ENCODE measurements around the gene GRIK1. TPM values are rescaled to one million over a fixed set of nuclear protein-coding genes. Genes with fewer than 3 reads are reported as not detected.

GRIK1 gene
- total and polyA plus RNA-seq, 4 donors: not detected

DNA sequence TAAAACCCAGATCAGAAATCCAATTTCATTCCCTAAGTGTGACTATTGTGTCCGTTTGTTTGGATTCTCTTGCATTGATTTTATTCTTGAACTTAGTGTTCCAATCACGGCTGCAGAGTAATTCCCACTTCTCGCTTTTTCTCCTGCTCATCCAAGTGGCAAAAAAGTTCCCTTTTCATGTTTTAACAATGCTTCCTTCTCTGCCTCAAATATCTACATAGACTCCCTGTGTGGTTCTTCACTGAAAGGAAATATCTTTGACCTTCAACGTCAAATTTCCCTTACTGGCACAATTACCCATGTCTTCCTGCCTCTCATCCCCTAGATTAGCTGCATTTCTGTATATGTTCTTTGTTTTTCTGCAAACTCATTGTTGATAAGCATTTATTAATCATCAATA, 335.7 kb downstream of the GRIK1 start:
- intact Hi-C loops (cut with DNase I): no loop called here
- Histone ChIP-seq H3K9me3 (ENCODE audit: control insufficient read depth, low read length) (no peaks in the 10 kb centered on the region), H3K4me1 (ENCODE audit: control insufficient read depth in 1 of 2, insufficient read depth in 2 of 2, low read length in 2 of 2) (no peaks in the 10 kb centered on the region), H3K4me3 (ENCODE audit: low read length in 2 of 2) (no peak overlapping the region), H3K27me3 (ENCODE audit: control insufficient read depth in 1 of 2, insufficient read depth in 2 of 2, low read length in 1 of 2) (no peaks in the 10 kb centered on the region), H3K36me3 (ENCODE audit: control insufficient read depth in 1 of 2, insufficient read depth in 2 of 2, low read length in 1 of 2) (no peaks in the 10 kb centered on the region), H3K27ac (ENCODE audit: low read depth in 1 of 2, low read length in 2 of 2) (no peak overlapping the region)
- ATAC-seq (ENCODE audit: low FRiP score) (no peak), DNase-seq (no peak)
- WGBS, 2 donors: 86 to 90% methylated on average over 4 of the region's 4 CpGs

DNA sequence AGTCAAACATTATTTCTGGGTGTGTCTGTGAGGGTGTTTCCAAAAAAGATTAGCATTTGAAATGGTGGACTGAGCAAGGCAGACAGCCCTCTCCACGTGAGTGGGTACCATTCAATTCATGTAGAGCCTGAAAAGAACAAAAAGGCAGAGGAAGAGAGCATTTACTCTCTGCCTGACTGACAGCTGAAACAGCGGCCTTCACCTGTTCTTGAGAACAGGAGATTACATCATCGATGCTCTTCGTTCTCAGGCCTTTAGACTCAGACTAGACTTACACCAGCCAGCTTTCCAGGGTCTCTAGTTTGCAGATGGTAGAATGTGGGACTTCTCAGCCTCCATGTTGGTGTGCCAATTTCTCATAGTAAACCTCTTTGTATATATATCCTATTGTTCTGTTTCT, 338.7 kb downstream of the GRIK1 start:
- Histone ChIP-seq H3K36me3 (ENCODE audit: control insufficient read depth in 1 of 2, insufficient read depth in 2 of 2, low read length in 1 of 2) (no peaks in the 10 kb centered on the region), H3K4me3 (ENCODE audit: low read length in 2 of 2) (no peak overlapping the region), H3K4me1 (ENCODE audit: control insufficient read depth in 1 of 2, insufficient read depth in 2 of 2, low read length in 2 of 2) (no peaks in the 10 kb centered on the region), H3K27me3 (ENCODE audit: control insufficient read depth in 1 of 2, insufficient read depth in 2 of 2, low read length in 1 of 2) (no peaks in the 10 kb centered on the region), H3K27ac (ENCODE audit: low read depth in 1 of 2, low read length in 2 of 2) (no peak overlapping the region), H3K9me3 (ENCODE audit: control insufficient read depth, low read length) (no peaks in the 10 kb centered on the region)
- DNase-seq (no peak), ATAC-seq (ENCODE audit: low FRiP score) (no peak)
- intact Hi-C loops (cut with DNase I): no loop called here
- 94 to 95% methylated on average over 4 of the region's 4 CpGs for WGBS, 2 donors

GRCh38 chr21:29586696-29587095, 353.1 kb downstream of the GRIK1 start:
- intact Hi-C loops (cut with DNase I): no loop called here
- H3K4me1 ChIP-seq (ENCODE audit: control insufficient read depth in 1 of 2, insufficient read depth in 2 of 2, low read length in 2 of 2): no peaks in the 10 kb centered on the region
- H3K4me3 ChIP-seq (ENCODE audit: low read length in 2 of 2): no peak overlapping the region
- no peak overlapping the region for H3K27ac ChIP-seq (ENCODE audit: low read depth in 1 of 2, low read length in 2 of 2)
- ATAC-seq (ENCODE audit: low FRiP score) (no peak), DNase-seq (no peak)
- peaks cover 1% of the 10 kb centered on the region for H3K9me3 ChIP-seq (ENCODE audit: control insufficient read depth, low read length)
- no peaks in the 10 kb centered on the region for H3K36me3 ChIP-seq (ENCODE audit: control insufficient read depth in 1 of 2, insufficient read depth in 2 of 2, low read length in 1 of 2)
- H3K27me3 ChIP-seq (ENCODE audit: control insufficient read depth in 1 of 2, insufficient read depth in 2 of 2, low read length in 1 of 2): no peaks in the 10 kb centered on the region
- 67 to 68% methylated on average over 1 of the region's 1 CpG for WGBS, 2 donors

- DNase-seq: no peak
- intact Hi-C loops (cut with DNase I): no loop called here
- ATAC-seq (ENCODE audit: low FRiP score): no peak
- H3K27ac ChIP-seq (ENCODE audit: low read depth in 1 of 2, low read length in 2 of 2): no peak overlapping the region
- peaks cover 1% of the 10 kb centered on the region for H3K9me3 ChIP-seq (ENCODE audit: control insufficient read depth, low read length)
- H3K4me3 ChIP-seq (ENCODE audit: low read length in 2 of 2): no peak overlapping the region
- H3K4me1 ChIP-seq (ENCODE audit: control insufficient read depth in 1 of 2, insufficient read depth in 2 of 2, low read length in 2 of 2): no peaks in the 10 kb centered on the region
- no peaks in the 10 kb centered on the region for H3K36me3 ChIP-seq (ENCODE audit: control insufficient read depth in 1 of 2, insufficient read depth in 2 of 2, low read length in 1 of 2)
- no peaks in the 10 kb centered on the region for H3K27me3 ChIP-seq (ENCODE audit: control insufficient read depth in 1 of 2, insufficient read depth in 2 of 2, low read length in 1 of 2)
- 95 to 97% methylated on average over 3 of the region's 3 CpGs for WGBS, 2 donors
These were observed 354.3 kb downstream of the GRIK1 start for GRCh38 chr21:29585462-29585861.

DNA sequence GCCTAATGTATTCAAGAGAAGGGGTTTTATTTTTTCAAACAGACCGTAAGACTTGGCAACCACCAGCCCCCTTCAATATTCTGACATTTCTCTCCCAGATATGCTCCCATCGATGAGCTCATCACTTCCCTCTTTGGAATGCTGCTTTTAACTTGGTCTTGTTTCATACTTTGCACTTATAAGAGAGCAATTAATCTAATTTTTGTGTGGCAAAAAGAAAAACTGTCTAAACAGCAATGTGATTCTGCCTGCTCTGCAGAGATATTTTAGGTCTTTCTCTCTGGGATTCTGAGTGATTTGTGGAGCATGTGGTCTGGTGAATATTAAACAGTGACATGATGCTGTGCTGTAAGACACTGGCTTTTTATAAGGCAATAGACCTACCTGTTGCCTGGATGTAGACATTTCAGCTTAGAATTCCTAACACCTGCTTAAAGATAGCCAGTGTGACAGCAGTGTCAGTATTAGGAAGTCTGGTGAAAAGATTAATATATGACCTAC, 356.3 kb downstream of the GRIK1 start:
- Histone ChIP-seq H3K27me3 (ENCODE audit: control insufficient read depth in 1 of 2, insufficient read depth in 2 of 2, low read length in 1 of 2) (no peaks in the 10 kb centered on the region), H3K4me1 (ENCODE audit: control insufficient read depth in 1 of 2, insufficient read depth in 2 of 2, low read length in 2 of 2) (no peaks in the 10 kb centered on the region), H3K4me3 (ENCODE audit: low read length in 2 of 2) (no peak overlapping the region), H3K9me3 (ENCODE audit: control insufficient read depth, low read length) (peaks cover 1% of the 10 kb centered on the region), H3K27ac (ENCODE audit: low read depth in 1 of 2, low read length in 2 of 2) (no peak overlapping the region), H3K36me3 (ENCODE audit: control insufficient read depth in 1 of 2, insufficient read depth in 2 of 2, low read length in 1 of 2) (no peaks in the 10 kb centered on the region)
- DNase-seq: no peak
- WGBS, 2 donors: 89 to 94% methylated on average over 2 of the region's 2 CpGs
- intact Hi-C loops (cut with DNase I): no loop called here
- no peak for ATAC-seq (ENCODE audit: low FRiP score)

GRCh38 chr21:29582855-29583254, 356.9 kb downstream of the GRIK1 start:
- H3K27ac ChIP-seq (ENCODE audit: low read depth in 1 of 2, low read length in 2 of 2): no peak overlapping the region
- ATAC-seq (ENCODE audit: low FRiP score): no peak
- peaks cover 1% of the 10 kb centered on the region for H3K9me3 ChIP-seq (ENCODE audit: control insufficient read depth, low read length)
- no peaks in the 10 kb centered on the region for H3K27me3 ChIP-seq (ENCODE audit: control insufficient read depth in 1 of 2, insufficient read depth in 2 of 2, low read length in 1 of 2)
- WGBS, 2 donors: 93 to 96% methylated on average over 5 of the region's 5 CpGs
- intact Hi-C loops (cut with DNase I): no loop called here
- H3K4me3 ChIP-seq (ENCODE audit: low read length in 2 of 2): no peak overlapping the region
- H3K36me3 ChIP-seq (ENCODE audit: control insufficient read depth in 1 of 2, insufficient read depth in 2 of 2, low read length in 1 of 2): no peaks in the 10 kb centered on the region
- no peak for DNase-seq
- no peaks in the 10 kb centered on the region for H3K4me1 ChIP-seq (ENCODE audit: control insufficient read depth in 1 of 2, insufficient read depth in 2 of 2, low read length in 2 of 2)

GRCh38 chr21:29581393-29581792, 358.4 kb downstream of the GRIK1 start:
- no peak overlapping the region for H3K27ac ChIP-seq (ENCODE audit: low read depth in 1 of 2, low read length in 2 of 2)
- peaks cover 1% of the 10 kb centered on the region for H3K9me3 ChIP-seq (ENCODE audit: control insufficient read depth, low read length)
- no peaks in the 10 kb centered on the region for H3K4me1 ChIP-seq (ENCODE audit: control insufficient read depth in 1 of 2, insufficient read depth in 2 of 2, low read length in 2 of 2)
- intact Hi-C loops (cut with DNase I): no loop called here
- H3K4me3 ChIP-seq (ENCODE audit: low read length in 2 of 2): no peak overlapping the region
- no peaks in the 10 kb centered on the region for H3K36me3 ChIP-seq (ENCODE audit: control insufficient read depth in 1 of 2, insufficient read depth in 2 of 2, low read length in 1 of 2)
- DNase-seq: no peak
- ATAC-seq (ENCODE audit: low FRiP score): no peak
- 83 to 88% methylated on average over 5 of the region's 5 CpGs for WGBS, 2 donors
- no peaks in the 10 kb centered on the region for H3K27me3 ChIP-seq (ENCODE audit: control insufficient read depth in 1 of 2, insufficient read depth in 2 of 2, low read length in 1 of 2)

DNA sequence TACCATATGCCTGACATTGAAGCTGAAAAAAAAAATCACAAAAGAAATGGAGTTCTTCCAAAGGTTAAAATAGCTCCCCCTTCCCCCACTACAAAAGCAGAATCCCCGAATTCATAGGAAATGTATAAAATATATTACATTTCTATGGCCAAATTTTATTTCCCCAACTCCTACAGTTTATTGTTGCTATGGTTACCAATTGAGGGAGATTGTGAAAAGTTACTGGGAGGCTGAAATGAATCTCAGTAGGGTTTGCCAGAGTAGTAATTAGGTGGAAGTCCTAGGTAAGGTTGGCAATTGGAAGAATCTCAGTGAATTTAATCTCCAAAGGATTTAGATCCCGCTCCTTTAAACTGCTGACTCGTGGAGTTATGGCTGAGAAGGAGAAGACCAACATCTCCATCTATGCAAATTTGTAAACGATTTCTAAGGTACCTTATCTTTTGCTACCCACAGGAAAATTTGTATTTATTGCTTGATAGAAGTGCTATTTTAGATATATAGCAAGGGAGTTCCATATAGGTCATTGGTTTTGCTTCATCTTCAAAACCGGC, 359.0 kb downstream of the GRIK1 start:
- H3K36me3 ChIP-seq (ENCODE audit: control insufficient read depth in 1 of 2, insufficient read depth in 2 of 2, low read length in 1 of 2): no peaks in the 10 kb centered on the region
- DNase-seq (no peak), ATAC-seq (ENCODE audit: low FRiP score) (no peak)
- no peak overlapping the region for H3K4me3 ChIP-seq (ENCODE audit: low read length in 2 of 2)
- WGBS, 2 donors: 88% methylated on average over 5 of the region's 5 CpGs
- intact Hi-C loops (cut with DNase I): no loop called here
- H3K4me1 ChIP-seq (ENCODE audit: control insufficient read depth in 1 of 2, insufficient read depth in 2 of 2, low read length in 2 of 2): no peaks in the 10 kb centered on the region
- peaks cover 1% of the 10 kb centered on the region for H3K9me3 ChIP-seq (ENCODE audit: control insufficient read depth, low read length)
- no peak overlapping the region for H3K27ac ChIP-seq (ENCODE audit: low read depth in 1 of 2, low read length in 2 of 2)
- no peaks in the 10 kb centered on the region for H3K27me3 ChIP-seq (ENCODE audit: control insufficient read depth in 1 of 2, insufficient read depth in 2 of 2, low read length in 1 of 2)

GRCh38 chr21:29578306-29578705, 361.5 kb downstream of the GRIK1 start:
- 91 to 92% methylated on average over 7 of the region's 7 CpGs for WGBS, 2 donors
- DNase-seq: no peak
- no peak overlapping the region for H3K27ac ChIP-seq (ENCODE audit: low read depth in 1 of 2, low read length in 2 of 2)

More at GRCh38 chr21:29578306-29578705, 361.5 kb downstream of the GRIK1 start:
- H3K4me3 ChIP-seq (ENCODE audit: low read length in 2 of 2): no peak overlapping the region
- no peak for ATAC-seq (ENCODE audit: low FRiP score)
- no peaks in the 10 kb centered on the region for H3K4me1 ChIP-seq (ENCODE audit: control insufficient read depth in 1 of 2, insufficient read depth in 2 of 2, low read length in 2 of 2)
- intact Hi-C loops (cut with DNase I): no loop called here
- H3K36me3 ChIP-seq (ENCODE audit: control insufficient read depth in 1 of 2, insufficient read depth in 2 of 2, low read length in 1 of 2): no peaks in the 10 kb centered on the region
- no peaks in the 10 kb centered on the region for H3K27me3 ChIP-seq (ENCODE audit: control insufficient read depth in 1 of 2, insufficient read depth in 2 of 2, low read length in 1 of 2)
- H3K9me3 ChIP-seq (ENCODE audit: control insufficient read depth, low read length): peaks cover 1% of the 10 kb centered on the region
